ENCODE measurements around the gene DTHD1. TPM values are rescaled to one million over a fixed set of nuclear protein-coding genes. Genes with fewer than 3 reads are reported as not detected.

DTHD1 gene
- total and polyA plus RNA-seq, 11 donors = 0.14 to 0.83 TPM; not detected in 9

GRCh38 chr4:36237366-36238313, 43.8 kb upstream of the DTHD1 start:
- DNase-seq (no peak), ATAC-seq (no peak)
- Histone ChIP-seq H3K27me3 (no peaks in the 10 kb centered on the region), H3K4me1 (peaks cover 0 to 34% (median 0%) of the 10 kb centered on the region in 12 donors), H3K4me3 (no peak overlapping the region), H3K9me3 (peaks cover 0 to 8% (median 0%) of the 10 kb centered on the region in 12 donors), H3K27ac (no peak overlapping the region), H3K36me3 (no peaks in the 10 kb centered on the region)
- WGBS, 4 donors = 80 to 86% (median 83%) methylated on average over 4 of the region's 4 CpGs
- intact Hi-C loops (cut with DNase I) = no loop called here
- TF ChIP-seq POLR2A (IDR thresholded peaks at IDR 0.05) (no peak), CTCF (IDR thresholded peaks at IDR 0.05) (no peak)

DNA sequence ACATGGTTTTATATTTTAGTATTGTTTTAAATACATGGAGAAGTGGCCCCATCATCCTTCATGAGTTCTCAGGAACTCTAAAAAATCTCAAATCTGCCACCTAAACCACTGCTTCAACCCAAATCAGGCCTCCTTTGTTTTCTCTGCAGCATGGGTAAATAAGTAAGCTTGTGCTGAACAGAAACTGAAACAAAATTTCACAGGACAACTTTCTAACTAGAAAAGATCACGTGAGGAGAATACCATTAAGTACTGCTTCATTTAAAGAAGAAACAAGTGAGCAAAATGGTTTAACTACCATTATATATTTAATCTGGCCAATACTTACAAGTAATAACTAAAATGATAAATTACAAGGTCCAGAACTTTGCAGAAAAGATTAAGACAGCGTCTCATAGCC, 39.6 kb upstream of the DTHD1 start:
- Histone ChIP-seq H3K9me3 (peaks cover 0 to 8% (median 0%) of the 10 kb centered on the region in 12 donors), H3K27ac (peak overlapping the region in 5 of 12 donors; percentile 15 to 94 (median 37)), H3K4me3 (peak overlapping the region in 9 of 12 donors; percentile 6 to 75 (median 67)), H3K36me3 (no peaks in the 10 kb centered on the region), H3K27me3 (peaks cover 0 to 11% (median 0%) of the 10 kb centered on the region in 9 donors), H3K4me1 (peaks cover 0 to 30% (median 2%) of the 10 kb centered on the region in 12 donors)
- ATAC-seq (no peak), DNase-seq (no peak)
- WGBS, 4 donors = 60 to 71% (median 61%) methylated on average over 2 of the region's 2 CpGs
- no peak for TF ChIP-seq CTCF (IDR thresholded peaks at IDR 0.05)
- no peak for TF ChIP-seq POLR2A (IDR thresholded peaks at IDR 0.05)
- intact Hi-C loops (cut with DNase I) = no loop called here

DNA sequence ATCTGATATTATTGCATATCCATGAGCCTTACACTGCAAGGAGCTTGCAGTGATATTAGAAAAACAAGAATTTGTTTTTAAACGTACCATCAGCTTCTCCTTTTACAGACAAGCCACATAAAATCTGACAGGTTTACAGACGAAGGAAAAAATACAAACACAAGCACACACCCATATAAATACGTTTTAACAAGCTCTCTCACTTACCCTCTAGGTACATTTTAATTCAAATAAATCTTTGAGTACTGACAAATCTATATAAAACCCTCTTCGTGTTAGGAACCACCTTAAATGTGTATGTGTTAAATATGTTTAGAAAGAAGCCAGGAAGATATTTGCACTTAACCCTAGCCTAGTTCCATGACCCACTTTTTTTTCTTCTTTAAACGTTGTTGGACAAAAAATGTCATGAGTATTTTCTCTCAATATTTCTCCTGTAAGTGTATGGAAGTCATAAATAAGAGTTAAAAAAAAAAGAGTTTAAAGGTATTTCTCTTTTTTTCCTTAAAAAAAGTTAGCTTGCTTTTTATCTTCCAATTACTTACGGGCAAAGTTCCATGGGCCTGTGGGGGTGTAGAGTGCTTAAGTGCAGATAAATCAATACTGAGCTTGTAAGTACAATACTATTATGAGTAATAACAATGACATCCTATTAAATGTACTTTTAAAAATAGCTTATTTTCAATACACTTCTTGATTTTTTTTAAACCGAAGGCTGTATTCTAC, 38.6 kb upstream of the DTHD1 start:
- Histone ChIP-seq H3K27me3 (peaks cover 0 to 11% (median 0%) of the 10 kb centered on the region in 9 donors), H3K9me3 (peaks cover 0 to 1% (median 0%) of the 10 kb centered on the region in 12 donors), H3K4me1 (peaks cover 0 to 30% (median 2%) of the 10 kb centered on the region in 12 donors), H3K4me3 (peak overlapping the region in 9 of 12 donors; percentile 53 to 75 (median 71)), H3K36me3 (no peaks in the 10 kb centered on the region), H3K27ac (peak overlapping the region in 7 of 12 donors; percentile 7 to 94 (median 81))
- DNase-seq = no peak
- 63 to 68% (median 66%) methylated on average over 7 of the region's 7 CpGs for WGBS, 4 donors
- intact Hi-C loops (cut with DNase I) = no loop called here
- no peak for ATAC-seq
- no peak for TF ChIP-seq CTCF (IDR thresholded peaks at IDR 0.05)

Measured in heart left ventricle (tissue), 16 donors.